ENCODE measurements around the gene PEPD. TPM values are rescaled to one million over a fixed set of nuclear protein-coding genes. Genes with fewer than 3 reads are reported as not detected.

The PEPD gene
- total RNA-seq, 1 experiment from 2014 or later, result 84.3 TPM

- DNase-seq, result peak; percentile 14
- no peaks in the 10 kb centered on the region for H3K27me3 ChIP-seq (ENCODE audit: control insufficient read depth, insufficient read depth, low read length)
- H3K4me3 ChIP-seq (ENCODE audit: insufficient read depth, low read depth, low read length), result no peak overlapping the region
- no peaks in the 10 kb centered on the region; the same call in 1 of the 2 replicates for H3K36me3 ChIP-seq (replicated peaks; ENCODE audit: control insufficient read depth, insufficient read depth, low read length)
Measured at GRCh38 chr19:33502521-33502920, 19.1 kb downstream of the PEPD start.

- DNase-seq, result no peak
- Histone ChIP-seq H3K27me3 (ENCODE audit: control insufficient read depth, insufficient read depth, low read length) (no peaks in the 10 kb centered on the region), H3K36me3 (replicated peaks; ENCODE audit: control insufficient read depth, insufficient read depth, low read length) (no peaks in the 10 kb centered on the region; the same call in 1 of the 2 replicates), H3K4me3 (ENCODE audit: insufficient read depth, low read depth, low read length) (no peak overlapping the region)
Measured at GRCh38 chr19:33501693-33502356, 19.8 kb downstream of the PEPD start.

GRCh38 chr19:33500991-33501390, 20.6 kb downstream of the PEPD start:
- Histone ChIP-seq H3K4me3 (ENCODE audit: insufficient read depth, low read depth, low read length) (no peak overlapping the region), H3K27me3 (ENCODE audit: control insufficient read depth, insufficient read depth, low read length) (no peaks in the 10 kb centered on the region), H3K36me3 (replicated peaks; ENCODE audit: control insufficient read depth, insufficient read depth, low read length) (no peaks in the 10 kb centered on the region; the same call in 1 of the 2 replicates)
- DNase-seq, result no peak

- Histone ChIP-seq H3K36me3 (replicated peaks; ENCODE audit: control insufficient read depth, insufficient read depth, low read length) (no peaks in the 10 kb centered on the region; the same call in 1 of the 2 replicates), H3K27me3 (ENCODE audit: control insufficient read depth, insufficient read depth, low read length) (no peaks in the 10 kb centered on the region), H3K4me3 (ENCODE audit: insufficient read depth, low read depth, low read length) (no peak overlapping the region)
- no peak for DNase-seq
Measured at GRCh38 chr19:33500586-33500985, 21.0 kb downstream of the PEPD start.

- Histone ChIP-seq H3K36me3 (replicated peaks; ENCODE audit: control insufficient read depth, insufficient read depth, low read length) (no peaks in the 10 kb centered on the region; the same call in 1 of the 2 replicates), H3K27me3 (ENCODE audit: control insufficient read depth, insufficient read depth, low read length) (no peaks in the 10 kb centered on the region), H3K4me3 (ENCODE audit: insufficient read depth, low read depth, low read length) (no peak overlapping the region)
- DNase-seq, result no peak
Measured at GRCh38 chr19:33499671-33500506, 21.7 kb downstream of the PEPD start.

GRCh38 chr19:33499248-33499647, 22.3 kb downstream of the PEPD start:
- no peaks in the 10 kb centered on the region for H3K27me3 ChIP-seq (ENCODE audit: control insufficient read depth, insufficient read depth, low read length)
- H3K4me3 ChIP-seq (ENCODE audit: insufficient read depth, low read depth, low read length), result no peak overlapping the region
- no peak for DNase-seq
- H3K36me3 ChIP-seq (replicated peaks; ENCODE audit: control insufficient read depth, insufficient read depth, low read length), result no peaks in the 10 kb centered on the region; the same call in 1 of the 2 replicates

- DNase-seq, result no peak
- no peak overlapping the region for H3K4me3 ChIP-seq (ENCODE audit: insufficient read depth, low read depth, low read length)
- no peaks in the 10 kb centered on the region for H3K27me3 ChIP-seq (ENCODE audit: control insufficient read depth, insufficient read depth, low read length)
- no peaks in the 10 kb centered on the region; the same call in 1 of the 2 replicates for H3K36me3 ChIP-seq (replicated peaks; ENCODE audit: control insufficient read depth, insufficient read depth, low read length)
Measured at GRCh38 chr19:33498391-33499000, 23.1 kb downstream of the PEPD start.

GRCh38 chr19:33497778-33498175, 23.8 kb downstream of the PEPD start:
- Histone ChIP-seq H3K36me3 (replicated peaks; ENCODE audit: control insufficient read depth, insufficient read depth, low read length) (no peaks in the 10 kb centered on the region; the same call in 1 of the 2 replicates), H3K27me3 (ENCODE audit: control insufficient read depth, insufficient read depth, low read length) (no peaks in the 10 kb centered on the region), H3K4me3 (ENCODE audit: insufficient read depth, low read depth, low read length) (no peak overlapping the region)
- no peak for DNase-seq

- Histone ChIP-seq H3K4me3 (ENCODE audit: insufficient read depth, low read depth, low read length) (no peak overlapping the region), H3K36me3 (replicated peaks; ENCODE audit: control insufficient read depth, insufficient read depth, low read length) (no peaks in the 10 kb centered on the region; the same call in 1 of the 2 replicates), H3K27me3 (ENCODE audit: control insufficient read depth, insufficient read depth, low read length) (no peaks in the 10 kb centered on the region)
- no peak for DNase-seq
Measured at GRCh38 chr19:33497131-33497777, 24.3 kb downstream of the PEPD start.

GRCh38 chr19:33496038-33496895, 25.3 kb downstream of the PEPD start:
- no peaks in the 10 kb centered on the region for H3K27me3 ChIP-seq (ENCODE audit: control insufficient read depth, insufficient read depth, low read length)
- no peak for DNase-seq
- no peak overlapping the region for H3K4me3 ChIP-seq (ENCODE audit: insufficient read depth, low read depth, low read length)
- H3K36me3 ChIP-seq (replicated peaks; ENCODE audit: control insufficient read depth, insufficient read depth, low read length), result no peaks in the 10 kb centered on the region; the same call in 1 of the 2 replicates

GRCh38 chr19:33493401-33494275, 28.0 kb downstream of the PEPD start:
- Histone ChIP-seq H3K36me3 (replicated peaks; ENCODE audit: control insufficient read depth, insufficient read depth, low read length) (no peaks in the 10 kb centered on the region; the same call in 1 of the 2 replicates), H3K27me3 (ENCODE audit: control insufficient read depth, insufficient read depth, low read length) (no peaks in the 10 kb centered on the region), H3K4me3 (ENCODE audit: insufficient read depth, low read depth, low read length) (no peak overlapping the region)
- DNase-seq, result no peak

GRCh38 chr19:33492951-33493350, 28.6 kb downstream of the PEPD start:
- Histone ChIP-seq H3K36me3 (replicated peaks; ENCODE audit: control insufficient read depth, insufficient read depth, low read length) (no peaks in the 10 kb centered on the region; the same call in 1 of the 2 replicates), H3K27me3 (ENCODE audit: control insufficient read depth, insufficient read depth, low read length) (no peaks in the 10 kb centered on the region), H3K4me3 (ENCODE audit: insufficient read depth, low read depth, low read length) (no peak overlapping the region)
- no peak for DNase-seq

- H3K27me3 ChIP-seq (ENCODE audit: control insufficient read depth, insufficient read depth, low read length), result no peaks in the 10 kb centered on the region
- H3K4me3 ChIP-seq (ENCODE audit: insufficient read depth, low read depth, low read length), result no peak overlapping the region
- no peak for DNase-seq
- H3K36me3 ChIP-seq (replicated peaks; ENCODE audit: control insufficient read depth, insufficient read depth, low read length), result no peaks in the 10 kb centered on the region; the same call in 1 of the 2 replicates
Measured at GRCh38 chr19:33492090-33492489, 29.5 kb downstream of the PEPD start.

Measured in H7 (cell line).